Activated T-helper 2 cell treated with anti-CD3 and anti-CD28 coated beads, Interferon-gamma antibody, Interleukin-2, Interleukin-4, amounts not matched to agents 10 μg/mL and 5 μg/mL and 100 μg/mL, durations not matched to agents 14 hours and 24 hours and 36 hours (primary cell): ENCODE results near the gene MAGED2. TPM values are rescaled to one million over a fixed set of nuclear protein-coding genes. Genes with fewer than 3 reads are reported as not detected.

Source experiments
- DNase-seq: peaks from one replicate; pipeline ENCODE4 v3.0.0; 2021; ENCODE audit warnings: low spot score
- H3K27ac Mint-ChIP-seq: one replicate; pipeline ENCODE4 v1.8.0; 2021; ENCODE audit warnings: mixed read lengths
- H3K27me3 Mint-ChIP-seq: one replicate; pipeline ENCODE4 v1.8.0; 2021; ENCODE audit warnings: low read depth, mixed read lengths
- H3K36me3 Mint-ChIP-seq: one replicate; pipeline ENCODE4 v1.8.0; 2021; ENCODE audit warnings: low read depth, mixed read lengths
- H3K4me1 Mint-ChIP-seq: one replicate; pipeline ENCODE4 v1.8.0; 2021; ENCODE audit warnings: low read depth, mixed read lengths
- H3K4me3 Mint-ChIP-seq: one replicate; pipeline ENCODE4 v1.8.0; 2021; ENCODE audit warnings: low read depth, mild to moderate bottlenecking, moderate library complexity, mixed read lengths
- H3K9me3 Mint-ChIP-seq: one replicate; pipeline ENCODE4 v1.8.0; 2021; ENCODE audit warnings: mixed read lengths
- intact Hi-C: fragments of 100-400 bp; cut with micrococcal nuclease; formaldehyde crosslinking; loops from one replicate; pipeline ENCODE4 v1.15.1; 2023
- total RNA-seq: library from RNA; stranded (reverse); gene quantifications from 2 replicates; pipeline ENCODE4 v1.2.3, GENCODE V29; 2022

Gene MAGED2
- total RNA-seq, 1 donor from 2014 or later, result 35.5 TPM

- H3K4me3 Mint-ChIP-seq, result no peak overlapping the region
- H3K36me3 Mint-ChIP-seq, result no peaks in the 10 kb centered on the region
- H3K27me3 Mint-ChIP-seq, result peaks cover 3% of the 10 kb centered on the region
- no peaks in the 10 kb centered on the region for H3K4me1 Mint-ChIP-seq
- no peaks in the 10 kb centered on the region for H3K9me3 Mint-ChIP-seq
- DNase-seq, result no peak
- intact Hi-C loops, result no loop called here
- H3K27ac Mint-ChIP-seq, result no peak overlapping the region
Observed at GRCh38 chrX:54799046-54799445, 8.5 kb upstream of the MAGED2 start.

GRCh38 chrX:54808109-54808604 lies 612 bp downstream of the MAGED2 start:
- H3K36me3 Mint-ChIP-seq, result peaks cover 7% of the 10 kb centered on the region
- DNase-seq, result no peak
- no peaks in the 10 kb centered on the region for H3K9me3 Mint-ChIP-seq
- peaks cover 15% of the 10 kb centered on the region for H3K27me3 Mint-ChIP-seq
- peak overlapping the region; percentile 84 for H3K27ac Mint-ChIP-seq
- peak overlapping the region; percentile 89 for H3K4me3 Mint-ChIP-seq
- H3K4me1 Mint-ChIP-seq, result peaks cover 8% of the 10 kb centered on the region
- intact Hi-C loops, result loop anchor here (1.0 to 10.0 kb wide), 6 partner anchors 169 to 1383 kb away; partner anchors contain the start of genes FAM120C, PHF8, RIBC1 and SMC1A

- H3K27me3 Mint-ChIP-seq, result peaks cover 14% of the 10 kb centered on the region
Observed at GRCh38 chrX:54808605-54809483, 1.3 kb downstream of the MAGED2 start.

GRCh38 chrX:54810532-54810931 lies 3.0 kb downstream of the MAGED2 start:
- Mint-ChIP-seq H3K27me3 (peaks cover 9% of the 10 kb centered on the region), H3K4me1 (peaks cover 8% of the 10 kb centered on the region), H3K9me3 (no peaks in the 10 kb centered on the region), H3K36me3 (peaks cover 18% of the 10 kb centered on the region), H3K4me3 (peak overlapping the region; percentile 1), H3K27ac (no peak overlapping the region)
- intact Hi-C loops, result no loop called here
- no peak for DNase-seq

More at GRCh38 chrX:54808605-54809483, 1.3 kb downstream of the MAGED2 start:
- H3K4me3 Mint-ChIP-seq, result peak overlapping the region; percentile 89
- H3K27ac Mint-ChIP-seq, result peak overlapping the region; percentile 84
- intact Hi-C loops, result loop anchor here (1.0 to 10.0 kb wide), 6 partner anchors 170 to 1384 kb away; partner anchors contain the start of genes FAM120C, PHF8, RIBC1 and SMC1A
- no peaks in the 10 kb centered on the region for H3K9me3 Mint-ChIP-seq
- H3K4me1 Mint-ChIP-seq, result peaks cover 8% of the 10 kb centered on the region
- H3K36me3 Mint-ChIP-seq, result peaks cover 12% of the 10 kb centered on the region
- DNase-seq, result peak; percentile 88

GRCh38 chrX:54811301-54811885 lies 3.8 kb downstream of the MAGED2 start:
- no peaks in the 10 kb centered on the region for H3K9me3 Mint-ChIP-seq
- H3K4me3 Mint-ChIP-seq, result no peak overlapping the region
- peaks cover 8% of the 10 kb centered on the region for H3K4me1 Mint-ChIP-seq
- peaks cover 5% of the 10 kb centered on the region for H3K27me3 Mint-ChIP-seq
- intact Hi-C loops, result no loop called here
- H3K36me3 Mint-ChIP-seq, result peaks cover 27% of the 10 kb centered on the region
- H3K27ac Mint-ChIP-seq, result no peak overlapping the region
- no peak for DNase-seq

GRCh38 chrX:54812306-54812705 lies 4.8 kb downstream of the MAGED2 start:
- H3K27ac Mint-ChIP-seq, result no peak overlapping the region
- H3K4me1 Mint-ChIP-seq, result peaks cover 6% of the 10 kb centered on the region
- no peaks in the 10 kb centered on the region for H3K9me3 Mint-ChIP-seq
- H3K4me3 Mint-ChIP-seq, result no peak overlapping the region
- no peak for DNase-seq
- H3K36me3 Mint-ChIP-seq, result peaks cover 27% of the 10 kb centered on the region
- intact Hi-C loops, result no loop called here
- H3K27me3 Mint-ChIP-seq, result peaks cover 2% of the 10 kb centered on the region

GRCh38 chrX:54817220-54817820 lies 9.8 kb downstream of the MAGED2 start:
- no peak for DNase-seq
- no peaks in the 10 kb centered on the region for H3K9me3 Mint-ChIP-seq
- intact Hi-C loops, result no loop called here
- H3K27ac Mint-ChIP-seq, result no peak overlapping the region
- H3K4me1 Mint-ChIP-seq, result peaks cover 4% of the 10 kb centered on the region
- no peaks in the 10 kb centered on the region for H3K27me3 Mint-ChIP-seq
- H3K4me3 Mint-ChIP-seq, result no peak overlapping the region
- peaks cover 23% of the 10 kb centered on the region for H3K36me3 Mint-ChIP-seq

- DNase-seq, result no peak
Observed at GRCh38 chrX:54818221-54818620, 10.7 kb downstream of the MAGED2 start.

GRCh38 chrX:54819201-54819600 lies 11.7 kb downstream of the MAGED2 start:
- H3K9me3 Mint-ChIP-seq, result no peaks in the 10 kb centered on the region
- intact Hi-C loops, result no loop called here
- H3K4me1 Mint-ChIP-seq, result peaks cover 4% of the 10 kb centered on the region
- no peak overlapping the region for H3K27ac Mint-ChIP-seq
- H3K27me3 Mint-ChIP-seq, result no peaks in the 10 kb centered on the region
- H3K36me3 Mint-ChIP-seq, result peaks cover 12% of the 10 kb centered on the region
- no peak for DNase-seq
- H3K4me3 Mint-ChIP-seq, result no peak overlapping the region

More at GRCh38 chrX:54818221-54818620, 10.7 kb downstream of the MAGED2 start:
- Mint-ChIP-seq H3K27ac (no peak overlapping the region), H3K4me1 (peaks cover 4% of the 10 kb centered on the region), H3K27me3 (no peaks in the 10 kb centered on the region), H3K4me3 (no peak overlapping the region), H3K36me3 (peaks cover 20% of the 10 kb centered on the region), H3K9me3 (no peaks in the 10 kb centered on the region)
- intact Hi-C loops, result no loop called here

- intact Hi-C loops, result no loop called here
- Mint-ChIP-seq H3K4me3 (no peak overlapping the region), H3K4me1 (peaks cover 4% of the 10 kb centered on the region), H3K9me3 (no peaks in the 10 kb centered on the region), H3K27me3 (no peaks in the 10 kb centered on the region), H3K36me3 (peaks cover 7% of the 10 kb centered on the region), H3K27ac (no peak overlapping the region)
- DNase-seq, result no peak
Observed at GRCh38 chrX:54820737-54821136, 13.2 kb downstream of the MAGED2 start.

GRCh38 chrX:54821310-54821709 lies 13.8 kb downstream of the MAGED2 start:
- no peaks in the 10 kb centered on the region for H3K9me3 Mint-ChIP-seq
- intact Hi-C loops, result no loop called here

GRCh38 chrX:54824195-54824594 lies 16.6 kb downstream of the MAGED2 start:
- no peak for DNase-seq
- no peak overlapping the region for H3K4me3 Mint-ChIP-seq
- no peak overlapping the region for H3K27ac Mint-ChIP-seq
- H3K36me3 Mint-ChIP-seq, result no peaks in the 10 kb centered on the region
- peaks cover 2% of the 10 kb centered on the region for H3K4me1 Mint-ChIP-seq
- intact Hi-C loops, result no loop called here
- H3K9me3 Mint-ChIP-seq, result no peaks in the 10 kb centered on the region
- H3K27me3 Mint-ChIP-seq, result no peaks in the 10 kb centered on the region

More at GRCh38 chrX:54821310-54821709, 13.8 kb downstream of the MAGED2 start:
- no peak overlapping the region for H3K4me3 Mint-ChIP-seq
- peaks cover 4% of the 10 kb centered on the region for H3K4me1 Mint-ChIP-seq
- no peaks in the 10 kb centered on the region for H3K27me3 Mint-ChIP-seq
- no peak for DNase-seq
- peaks cover 1% of the 10 kb centered on the region for H3K36me3 Mint-ChIP-seq
- no peak overlapping the region for H3K27ac Mint-ChIP-seq
